SK-N-SH treated with all-trans-retinoic acid at 6 μM for 48 hours (cell line): ENCODE data around the gene WT1.

ENCODE experiments used
- ATAC-seq: fragments of 200-7000 bp; cut with Tn5 transposase; 3 replicates; pipeline ENCODE4 v1.9.1; 2020; ENCODE audit warnings: mild to moderate bottlenecking, moderate library complexity
- ARNTL ChIP-seq: fragments of 450-650 bp; formaldehyde crosslinking; IDR thresholded peaks from 2 replicates; pipeline ENCODE4 v1.5.0; 2020; ENCODE audit warnings: low read depth, mild to moderate bottlenecking, moderate library complexity, borderline replicate concordance
- BACH2 ChIP-seq: fragments of 250-450 bp; sonication (Bioruptor Pico); IDR thresholded peaks from 2 replicates; pipeline ENCODE4 v1.9.0; 2021; ENCODE audit warnings: mild to moderate bottlenecking, borderline replicate concordance
- CSDC2 ChIP-seq: fragments of 250-450 bp; sonication (Bioruptor Pico); IDR thresholded peaks from 2 replicates; pipeline ENCODE4 v1.5.0; 2020; ENCODE audit warnings: mild to moderate bottlenecking, moderate library complexity
- ESRRG ChIP-seq: fragments of 250-450 bp; sonication (Bioruptor Pico); IDR thresholded peaks from 2 replicates; pipeline ENCODE4 v1.6.1; 2021; ENCODE audit warnings: mild to moderate bottlenecking
- ISL1 ChIP-seq: fragments of 250-450 bp; sonication (Bioruptor Pico); IDR thresholded peaks from 2 replicates; pipeline ENCODE4 v2.1.2; 2022; ENCODE audit warnings: mild to moderate bottlenecking, moderate library complexity
- OSR1 ChIP-seq: fragments of 250-450 bp; sonication (Bioruptor Pico); IDR thresholded peaks from 2 replicates; pipeline ENCODE4 v1.8.0; 2022; ENCODE audit warnings: moderate library complexity, mild to moderate bottlenecking, inconsistent platforms
- POU6F1 ChIP-seq: fragments of 250-450 bp; sonication (Bioruptor Pico); IDR thresholded peaks from 2 replicates; pipeline ENCODE4 v1.8.0; 2021; ENCODE audit warnings: low read depth, mild to moderate bottlenecking, moderate library complexity, borderline replicate concordance
- RARB ChIP-seq: fragments of 250-450 bp; sonication (Bioruptor Pico); IDR thresholded peaks from 2 replicates; pipeline ENCODE4 v1.8.0; 2021; ENCODE audit warnings: mild to moderate bottlenecking, moderate library complexity
- SNAI2 ChIP-seq: fragments of 250-450 bp; sonication (Bioruptor Pico); IDR thresholded peaks from 2 replicates; pipeline ENCODE4 v1.5.0; 2020; ENCODE audit warnings: mild to moderate bottlenecking, moderate library complexity
- TOX ChIP-seq: fragments of 250-450 bp; sonication (Bioruptor Pico); IDR thresholded peaks from 2 replicates; pipeline ENCODE4 v1.8.0; 2021; ENCODE audit warnings: mild to moderate bottlenecking, moderate library complexity, borderline replicate concordance
- TSHZ2 ChIP-seq: fragments of 250-450 bp; sonication (Bioruptor Pico); IDR thresholded peaks from 2 replicates; pipeline ENCODE4 v1.5.0; 2020; ENCODE audit warnings: mild to moderate bottlenecking, moderate library complexity
- ZC3H10 ChIP-seq: fragments of 250-450 bp; sonication (Bioruptor Pico); IDR thresholded peaks from 2 replicates; pipeline ENCODE4 v1.5.1; 2021; ENCODE audit warnings: mild to moderate bottlenecking, moderate library complexity
- ZFP3 ChIP-seq: fragments of 250-450 bp; sonication (Bioruptor Pico); IDR thresholded peaks from 2 replicates; pipeline ENCODE4 v1.5.0; 2020; ENCODE audit warnings: mild to moderate bottlenecking, moderate library complexity
- ZFP30 ChIP-seq: fragments of 450-650 bp; formaldehyde crosslinking; IDR thresholded peaks from 2 replicates; pipeline ENCODE4 v1.5.0; 2022; ENCODE audit warnings: mild to moderate bottlenecking, moderate library complexity
- ZNF565 ChIP-seq: fragments of 450-650 bp; formaldehyde crosslinking; conservative IDR thresholded peaks from 2 replicates; pipeline ENCODE4 v1.5.0; 2020; ENCODE audit warnings: low read depth, mild to moderate bottlenecking, moderate library complexity
- ZNF70 ChIP-seq: fragments of 450-650 bp; formaldehyde crosslinking; IDR thresholded peaks from 2 replicates; pipeline ENCODE4 v1.5.0; 2020; ENCODE audit warnings: mild to moderate bottlenecking, moderate library complexity
- ZNF8 ChIP-seq: fragments of 450-650 bp; formaldehyde crosslinking; IDR thresholded peaks from 2 replicates; pipeline ENCODE4 v1.5.0; 2020; ENCODE audit warnings: mild to moderate bottlenecking, moderate library complexity
- TF ChIP-seq, protein P1 (sequence below): fragments of 250-450 bp; sonication (Bioruptor Pico); IDR thresholded peaks from 2 replicates; pipeline ENCODE4 v1.5.1; 2020; ENCODE audit warnings: low read depth, mild to moderate bottlenecking, moderate library complexity
- TF ChIP-seq, protein P2 (sequence below): fragments of 250-450 bp; sonication (Bioruptor Pico); IDR thresholded peaks from 2 replicates; pipeline ENCODE4 v1.8.0; 2020; ENCODE audit warnings: mild to moderate bottlenecking, moderate library complexity, borderline replicate concordance

The WT1 gene

GRCh38 chr11:32436751-32437494 is 1.6 kb upstream of the WT1 start:
- no peak for TF ChIP-seq ESRRG (CRISPR knock-in tag)
- TF ChIP-seq CSDC2 (CRISPR knock-in tag), result no peak
- TF ChIP-seq ZFP30, result no peak
- TF ChIP-seq, protein P1, sequence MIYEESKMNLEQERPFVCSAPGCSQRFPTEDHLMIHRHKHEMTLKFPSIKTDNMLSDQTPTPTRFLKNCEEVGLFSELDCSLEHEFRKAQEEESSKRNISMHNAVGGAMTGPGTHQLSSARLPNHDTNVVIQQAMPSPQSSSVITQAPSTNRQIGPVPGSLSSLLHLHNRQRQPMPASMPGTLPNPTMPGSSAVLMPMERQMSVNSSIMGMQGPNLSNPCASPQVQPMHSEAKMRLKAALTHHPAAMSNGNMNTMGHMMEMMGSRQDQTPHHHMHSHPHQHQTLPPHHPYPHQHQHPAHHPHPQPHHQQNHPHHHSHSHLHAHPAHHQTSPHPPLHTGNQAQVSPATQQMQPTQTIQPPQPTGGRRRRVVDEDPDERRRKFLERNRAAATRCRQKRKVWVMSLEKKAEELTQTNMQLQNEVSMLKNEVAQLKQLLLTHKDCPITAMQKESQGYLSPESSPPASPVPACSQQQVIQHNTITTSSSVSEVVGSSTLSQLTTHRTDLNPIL (CRISPR knock-in tag), result no peak
- TF ChIP-seq ARNTL (CRISPR knock-in tag), result no peak
- no peak for TF ChIP-seq POU6F1
- no peak for TF ChIP-seq ISL1 (CRISPR knock-in tag)
- no peak for TF ChIP-seq ZNF565 (CRISPR knock-in tag)
- TF ChIP-seq ZFP3 (CRISPR knock-in tag), result no peak
- TF ChIP-seq, protein P2, sequence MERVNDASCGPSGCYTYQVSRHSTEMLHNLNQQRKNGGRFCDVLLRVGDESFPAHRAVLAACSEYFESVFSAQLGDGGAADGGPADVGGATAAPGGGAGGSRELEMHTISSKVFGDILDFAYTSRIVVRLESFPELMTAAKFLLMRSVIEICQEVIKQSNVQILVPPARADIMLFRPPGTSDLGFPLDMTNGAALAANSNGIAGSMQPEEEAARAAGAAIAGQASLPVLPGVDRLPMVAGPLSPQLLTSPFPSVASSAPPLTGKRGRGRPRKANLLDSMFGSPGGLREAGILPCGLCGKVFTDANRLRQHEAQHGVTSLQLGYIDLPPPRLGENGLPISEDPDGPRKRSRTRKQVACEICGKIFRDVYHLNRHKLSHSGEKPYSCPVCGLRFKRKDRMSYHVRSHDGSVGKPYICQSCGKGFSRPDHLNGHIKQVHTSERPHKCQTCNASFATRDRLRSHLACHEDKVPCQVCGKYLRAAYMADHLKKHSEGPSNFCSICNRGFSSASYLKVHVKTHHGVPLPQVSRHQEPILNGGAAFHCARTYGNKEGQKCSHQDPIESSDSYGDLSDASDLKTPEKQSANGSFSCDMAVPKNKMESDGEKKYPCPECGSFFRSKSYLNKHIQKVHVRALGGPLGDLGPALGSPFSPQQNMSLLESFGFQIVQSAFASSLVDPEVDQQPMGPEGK (CRISPR knock-in tag), result no peak
- no peak for TF ChIP-seq BACH2
- TF ChIP-seq SNAI2 (CRISPR knock-in tag), result no peak
- no peak for TF ChIP-seq RARB (CRISPR knock-in tag)
- TF ChIP-seq ZC3H10 (CRISPR knock-in tag), result no peak
- TF ChIP-seq ZNF8 (CRISPR knock-in tag), result no peak
- no peak for TF ChIP-seq OSR1 (CRISPR knock-in tag)
- no peak for ATAC-seq

GRCh38 chr11:32435942-32436750 is 807 bp upstream of the WT1 start:
- no peak for ATAC-seq

DNA sequence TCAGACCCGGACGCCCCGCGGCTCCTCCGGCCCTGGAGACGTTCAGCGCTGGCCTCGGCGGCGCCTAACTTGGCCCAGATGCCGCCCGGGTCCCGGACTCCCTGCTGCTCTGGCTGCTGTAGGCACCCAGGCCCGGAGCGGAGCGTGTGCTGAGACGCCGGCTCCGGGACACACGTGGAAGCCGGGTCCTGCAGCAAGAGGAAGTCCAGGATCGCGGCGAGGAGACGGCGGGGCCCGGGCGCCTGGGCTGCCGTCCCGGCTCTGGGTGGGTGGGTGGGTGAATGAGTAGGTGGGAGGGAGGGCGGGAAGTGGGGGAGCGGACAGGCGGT is 223 bp downstream of the WT1 start:
- no peak for ATAC-seq
- TF ChIP-seq ZFP30, result no peak
- no peak for TF ChIP-seq SNAI2 (CRISPR knock-in tag)
- TF ChIP-seq ARNTL (CRISPR knock-in tag), result no peak
- TF ChIP-seq, protein P1 (CRISPR knock-in tag), result no peak
- no peak for TF ChIP-seq TOX (CRISPR knock-in tag)
- no peak for TF ChIP-seq POU6F1
- no peak for TF ChIP-seq ZC3H10 (CRISPR knock-in tag)
- no peak for TF ChIP-seq ESRRG (CRISPR knock-in tag)
- TF ChIP-seq ZNF565 (CRISPR knock-in tag), result no peak
- no peak for TF ChIP-seq ZFP3 (CRISPR knock-in tag)
- no peak for TF ChIP-seq ZNF8 (CRISPR knock-in tag)
- TF ChIP-seq ZNF70 (CRISPR knock-in tag), result no peak
- TF ChIP-seq, protein P2 (CRISPR knock-in tag), result no peak
- no peak for TF ChIP-seq TSHZ2 (CRISPR knock-in tag)
- TF ChIP-seq RARB (CRISPR knock-in tag), result no peak

More at GRCh38 chr11:32435942-32436750, 807 bp upstream of the WT1 start:
- TF ChIP-seq OSR1 (CRISPR knock-in tag) (no peak), ZC3H10 (CRISPR knock-in tag) (no peak)
- TF ChIP-seq, all 23 proteins: peak for 0
